PFSK-1 (cell line): ENCODE measurements around the gene ADGRG7.

Experiments
- POLR2AphosphoS5 ChIP-seq: IDR thresholded peaks from 2 replicates; pipeline ENCODE4 v1.6.1; 2012; ENCODE audit warnings: low read depth, mild to moderate bottlenecking, control low read depth, low read length, moderate library complexity
- TF ChIP-seq, protein P1 (sequence below), 2 experiments: IDR thresholded peaks; 2 replicates each; pipeline versions ENCODE4 v1.6.1 to v1.8.0; 2011 to 2012; ENCODE audit warnings: low read depth in 2 of 2, low read length in 2 of 2, control low read depth in 1 of 2, inconsistent platforms in 1 of 2, mild to moderate bottlenecking in 1 of 2, moderate library complexity in 1 of 2; ENCODE audit not compliant: insufficient read depth in 1 of 2

DNA sequence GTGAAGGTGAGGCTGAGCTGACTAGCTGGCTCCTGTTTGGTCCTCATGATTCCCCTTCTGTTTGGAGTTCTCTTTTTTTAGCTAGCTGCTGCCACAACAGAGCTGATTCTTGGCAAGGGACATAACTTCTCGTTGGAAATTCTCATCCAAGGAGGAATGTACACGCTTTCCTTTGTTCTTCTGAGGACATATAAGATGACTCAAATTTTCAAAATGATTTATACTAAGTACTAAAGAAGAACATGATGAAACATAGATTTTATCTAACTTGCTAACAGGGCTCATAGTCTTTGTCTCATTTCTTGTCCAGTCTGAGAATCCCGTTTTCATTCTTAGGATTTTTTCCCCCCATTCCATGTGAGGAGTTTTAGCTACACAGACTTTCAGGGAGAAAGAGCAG, 97.0 kb downstream of the ADGRG7 start:
- TF ChIP-seq, protein P1, sequence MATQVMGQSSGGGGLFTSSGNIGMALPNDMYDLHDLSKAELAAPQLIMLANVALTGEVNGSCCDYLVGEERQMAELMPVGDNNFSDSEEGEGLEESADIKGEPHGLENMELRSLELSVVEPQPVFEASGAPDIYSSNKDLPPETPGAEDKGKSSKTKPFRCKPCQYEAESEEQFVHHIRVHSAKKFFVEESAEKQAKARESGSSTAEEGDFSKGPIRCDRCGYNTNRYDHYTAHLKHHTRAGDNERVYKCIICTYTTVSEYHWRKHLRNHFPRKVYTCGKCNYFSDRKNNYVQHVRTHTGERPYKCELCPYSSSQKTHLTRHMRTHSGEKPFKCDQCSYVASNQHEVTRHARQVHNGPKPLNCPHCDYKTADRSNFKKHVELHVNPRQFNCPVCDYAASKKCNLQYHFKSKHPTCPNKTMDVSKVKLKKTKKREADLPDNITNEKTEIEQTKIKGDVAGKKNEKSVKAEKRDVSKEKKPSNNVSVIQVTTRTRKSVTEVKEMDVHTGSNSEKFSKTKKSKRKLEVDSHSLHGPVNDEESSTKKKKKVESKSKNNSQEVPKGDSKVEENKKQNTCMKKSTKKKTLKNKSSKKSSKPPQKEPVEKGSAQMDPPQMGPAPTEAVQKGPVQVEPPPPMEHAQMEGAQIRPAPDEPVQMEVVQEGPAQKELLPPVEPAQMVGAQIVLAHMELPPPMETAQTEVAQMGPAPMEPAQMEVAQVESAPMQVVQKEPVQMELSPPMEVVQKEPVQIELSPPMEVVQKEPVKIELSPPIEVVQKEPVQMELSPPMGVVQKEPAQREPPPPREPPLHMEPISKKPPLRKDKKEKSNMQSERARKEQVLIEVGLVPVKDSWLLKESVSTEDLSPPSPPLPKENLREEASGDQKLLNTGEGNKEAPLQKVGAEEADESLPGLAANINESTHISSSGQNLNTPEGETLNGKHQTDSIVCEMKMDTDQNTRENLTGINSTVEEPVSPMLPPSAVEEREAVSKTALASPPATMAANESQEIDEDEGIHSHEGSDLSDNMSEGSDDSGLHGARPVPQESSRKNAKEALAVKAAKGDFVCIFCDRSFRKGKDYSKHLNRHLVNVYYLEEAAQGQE (IDR thresholded peaks at IDR 0.05; ENCODE audit: insufficient read depth in 1 of 2, low read depth in 2 of 2, low read length in 2 of 2), result no peak
- no peak for TF ChIP-seq POLR2AphosphoS5
